AG04450 (cell line): ENCODE results near the gene CDKL1. TPM values are rescaled to one million over a fixed set of nuclear protein-coding genes. Genes with fewer than 3 reads are reported as not detected.
"Not testable (repeated sequence)": the region's sequence is repeated elsewhere in the genome, so short reads cannot be mapped to it uniquely, and the experiment has no call there.

Experiments
- CTCF ChIA-PET: fragments of 300-600, 350-600 bp; formaldehyde crosslinking; extraction: SDS; loops from one replicate; lab custom pipeline; 2022; ENCODE audit warnings: antibody characterized with exemption, inconsistent platforms; lab: Charles Lee
- POLR2A ChIA-PET: fragments of 350-600 bp; formaldehyde crosslinking; extraction: SDS; loops from one replicate; lab custom pipeline; 2021; ENCODE audit warnings: antibody characterized with exemption, inconsistent platforms; lab: Yijun Ruan, JAX
- DNase-seq: peaks from one replicate; pipeline ENCODE4 v3.0.0-alpha.2; 2011; ENCODE audit warnings: low read depth, low spot score
- H3K27ac ChIP-seq: one replicate; pipeline ENCODE4 v1.5.1; 2012; ENCODE audit warnings: low read depth, low read length, control low read depth
- H3K27me3 ChIP-seq: one replicate; pipeline ENCODE4 v1.6.0; 2012; ENCODE audit warnings: low read length; ENCODE audit not compliant: control insufficient read depth, insufficient read depth
- H3K4me3 ChIP-seq: 2 replicates; pipeline ENCODE4 v1.5.1; 2011; ENCODE audit warnings: mild to moderate bottlenecking, low read depth, low read length, control low read depth
- H3K9me3 ChIP-seq: 2 replicates; pipeline ENCODE4 v1.5.1; 2012; ENCODE audit warnings: low read length; ENCODE audit not compliant: control insufficient read depth, insufficient read depth
- CTCF ChIP-seq: IDR thresholded peaks from 2 replicates; pipeline ENCODE4 v1.5.1; 2011; ENCODE audit warnings: low read depth, low read length, control low read depth, inconsistent platforms
- polyA plus RNA-seq: library from polyadenylated mRNA; depleted of rRNA; stranded (reverse); fragments of >200 nt; gene quantifications from 2 replicates; pipeline ENCODE4 v1.2.3, GENCODE V29; 2011

The CDKL1 gene
- polyA plus RNA-seq, 1 experiment: 20.1 TPM

- no peak for TF ChIP-seq CTCF
- Histone ChIP-seq H3K27me3 (no peaks in the 10 kb centered on the region), H3K9me3 (no peaks in the 10 kb centered on the region; the same call in 1 of the 2 replicates), H3K4me3 (no peak overlapping the region), H3K27ac (no peak overlapping the region)
- CTCF ChIA-PET: interaction anchor here (0.6 kb wide), 1 partner anchor 40 kb away, joined by 3 read pairs; no protein-coding TSS in a partner anchor
- no peak for DNase-seq
- POLR2A ChIA-PET: no interaction called here
Measured at GRCh38 chr14:50360851-50361250, 35.8 kb downstream of the CDKL1 start.

DNA sequence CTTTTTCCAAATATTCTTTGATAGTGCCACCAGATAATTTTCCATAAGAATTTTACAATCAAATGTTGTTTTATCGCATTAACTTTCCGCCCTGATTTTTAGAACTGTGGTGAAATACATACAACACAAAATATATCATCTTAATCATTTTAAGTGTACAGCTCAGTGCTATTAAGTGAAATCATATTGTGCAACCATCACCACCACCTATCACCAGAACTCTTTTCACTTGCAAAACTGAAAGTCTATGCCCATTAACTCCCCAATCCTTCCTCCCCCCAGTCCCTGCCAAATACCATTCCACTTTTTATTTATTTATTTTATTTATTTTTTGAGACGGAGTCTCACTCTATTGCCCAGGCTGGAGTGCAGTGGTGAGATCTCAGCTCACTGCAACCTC, 36.6 kb downstream of the CDKL1 start:
- H3K27ac ChIP-seq: no peak overlapping the region
- TF ChIP-seq CTCF: no peak
- H3K4me3 ChIP-seq: no peak overlapping the region
- ChIA-PET CTCF (interaction anchor here (1.4 kb wide), 1 partner anchor 13 kb away, joined by 3 read pairs; no protein-coding TSS in a partner anchor), POLR2A (no interaction called here)
- DNase-seq: no peak
- H3K9me3 ChIP-seq: no peaks in the 10 kb centered on the region; the same call in 1 of the 2 replicates
- no peaks in the 10 kb centered on the region for H3K27me3 ChIP-seq

GRCh38 chr14:50359631-50360030, 37.0 kb downstream of the CDKL1 start:
- ChIA-PET POLR2A (no interaction called here), CTCF (interaction anchor here (1.4 kb wide), 1 partner anchor 12 kb away, joined by 3 read pairs; no protein-coding TSS in a partner anchor)
- H3K9me3 ChIP-seq: no peaks in the 10 kb centered on the region; the same call in 1 of the 2 replicates
- TF ChIP-seq CTCF: no peak
- no peaks in the 10 kb centered on the region for H3K27me3 ChIP-seq
- H3K4me3 ChIP-seq: no peak overlapping the region
- DNase-seq: no peak
- H3K27ac ChIP-seq: no peak overlapping the region

DNA sequence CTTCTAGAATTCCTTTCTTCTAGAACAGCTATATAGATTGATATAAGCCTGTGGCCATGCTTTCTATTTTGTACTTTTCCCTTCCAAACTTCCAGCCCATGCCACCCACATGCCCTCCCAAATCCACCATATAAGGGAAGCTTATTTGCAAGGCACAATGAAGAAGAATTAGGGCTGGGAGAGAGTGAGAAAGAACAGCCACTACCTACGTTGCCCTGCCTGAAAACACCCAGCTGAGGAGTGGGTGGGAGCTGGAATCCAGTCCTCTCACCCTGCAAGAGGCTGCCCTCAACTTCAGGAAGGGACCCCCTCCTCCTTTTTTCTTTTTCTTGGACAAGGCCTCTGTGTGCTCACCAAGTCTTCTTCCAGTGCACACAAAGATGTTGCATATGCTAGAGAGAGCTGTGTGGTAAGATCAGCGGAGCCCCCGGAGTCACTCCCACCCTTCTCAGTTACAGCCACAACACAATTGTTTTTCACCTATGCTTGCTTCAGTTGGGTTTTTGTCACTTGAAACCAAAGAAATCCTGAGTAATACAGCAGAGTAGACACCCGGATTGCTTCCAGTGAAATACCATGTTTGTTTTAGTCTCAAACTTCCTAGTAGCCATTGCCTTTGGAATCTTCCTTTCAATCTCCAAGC, 38.8 kb downstream of the CDKL1 start:
- Histone ChIP-seq H3K4me3 (no peak overlapping the region), H3K27me3 (no peaks in the 10 kb centered on the region), H3K9me3 (no peaks in the 10 kb centered on the region; the same call in 1 of the 2 replicates), H3K27ac (no peak overlapping the region)
- ChIA-PET POLR2A (no interaction called here), CTCF (no interaction called here)
- DNase-seq: no peak
- no peak for TF ChIP-seq CTCF

- Histone ChIP-seq H3K9me3 (no peaks in the 10 kb centered on the region; the same call in 1 of the 2 replicates), H3K27ac (no peak overlapping the region), H3K4me3 (no peak overlapping the region), H3K27me3 (no peaks in the 10 kb centered on the region)
- ChIA-PET CTCF (no interaction called here), POLR2A (no interaction called here)
- TF ChIP-seq CTCF: no peak
- no peak for DNase-seq
Measured at GRCh38 chr14:50357124-50357523, 39.6 kb downstream of the CDKL1 start.

- H3K9me3 ChIP-seq, H3K4me3 ChIP-seq, H3K27ac ChIP-seq, DNase-seq, H3K27me3 ChIP-seq, POLR2A ChIA-PET: not testable (repeated sequence)
- CTCF ChIA-PET: interaction anchor here (1.4 to 1.6 kb wide), 2 partner anchors 38 to 187 kb away, joined by 3 to 5 read pairs; no protein-coding TSS in a partner anchor
Measured at GRCh38 chr14:50356283-50356682, 40.4 kb downstream of the CDKL1 start.
